HG03066 (cell line): ENCODE measurements around the gene FNDC3A.
"Not testable (repeated sequence)": the region's sequence is repeated elsewhere in the genome, so short reads cannot be mapped to it uniquely, and the experiment has no call there.

Experiments
- ATAC-seq: cut with Tn5 transposase; IDR thresholded peaks from one replicate; pipeline ENCODE4 v1.9.1; 2021; ENCODE audit warnings: low read depth; ENCODE audit not compliant: unreplicated experiment

The FNDC3A gene

GRCh38 chr13:48975101-48975855 lies 434 bp upstream of the FNDC3A start:
- ATAC-seq, result peak; percentile 13

DNA sequence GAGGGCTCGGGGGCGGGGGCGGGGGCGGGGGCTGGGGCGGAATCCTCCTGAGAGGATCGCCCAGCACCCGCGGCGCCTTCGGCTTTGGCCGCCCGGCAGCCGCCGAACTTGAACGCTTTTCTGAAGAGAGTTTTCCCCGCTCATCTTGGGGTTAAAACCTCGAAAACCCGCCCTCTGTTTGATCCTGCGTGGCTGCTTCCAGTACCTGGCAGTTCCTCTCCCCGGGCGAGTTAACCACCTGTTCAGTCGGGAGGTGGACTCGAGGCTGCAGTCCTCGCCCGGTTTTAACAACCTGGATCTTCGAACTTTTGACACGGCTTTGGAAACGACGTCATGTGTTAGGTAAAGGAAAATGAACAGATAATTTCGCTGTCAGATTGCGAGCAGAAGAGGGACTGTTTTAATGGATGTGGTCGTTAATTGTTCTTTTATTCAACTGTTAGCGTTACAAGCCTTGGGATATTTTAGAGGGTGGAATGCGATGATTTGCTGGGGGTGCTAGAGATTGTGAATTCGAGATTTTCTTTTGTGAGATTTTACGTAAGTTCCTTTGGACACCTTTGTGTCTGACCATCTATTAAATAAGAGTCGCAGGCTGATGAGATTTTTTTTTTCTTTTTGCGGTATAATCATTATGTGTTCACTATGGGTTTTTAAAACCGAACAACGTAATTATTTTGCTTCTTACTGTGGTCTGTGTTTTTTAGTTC lies 1.0 kb downstream of the FNDC3A start:
- no peak for ATAC-seq

- no peak for ATAC-seq
Measured at GRCh38 chr13:48977286-48977625, 1.5 kb downstream of the FNDC3A start.

GRCh38 chr13:48977973-48978372 lies 2.3 kb downstream of the FNDC3A start:
- ATAC-seq, result no peak

- ATAC-seq, result no peak
Measured at GRCh38 chr13:48978942-48979601, 3.4 kb downstream of the FNDC3A start.

DNA sequence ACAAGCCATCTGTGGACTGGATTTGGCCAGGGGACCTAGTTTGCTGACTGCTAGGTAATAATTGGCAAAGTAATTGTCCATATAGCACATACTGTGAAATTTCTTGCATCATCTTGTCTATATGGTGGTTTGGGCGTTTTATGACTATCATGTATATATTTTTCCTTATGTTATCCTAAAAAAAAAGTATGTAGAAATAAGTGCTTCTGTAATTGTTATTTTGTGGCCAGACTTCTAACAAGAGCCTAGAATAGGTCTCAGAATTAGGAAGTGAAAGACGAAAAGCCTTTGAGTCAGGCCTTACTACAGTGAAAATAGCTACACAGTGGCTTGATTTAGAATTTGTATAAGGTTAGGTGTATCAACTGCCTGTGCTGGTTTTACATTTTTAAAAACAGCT lies 4.2 kb downstream of the FNDC3A start:
- peak; percentile 48 for ATAC-seq

DNA sequence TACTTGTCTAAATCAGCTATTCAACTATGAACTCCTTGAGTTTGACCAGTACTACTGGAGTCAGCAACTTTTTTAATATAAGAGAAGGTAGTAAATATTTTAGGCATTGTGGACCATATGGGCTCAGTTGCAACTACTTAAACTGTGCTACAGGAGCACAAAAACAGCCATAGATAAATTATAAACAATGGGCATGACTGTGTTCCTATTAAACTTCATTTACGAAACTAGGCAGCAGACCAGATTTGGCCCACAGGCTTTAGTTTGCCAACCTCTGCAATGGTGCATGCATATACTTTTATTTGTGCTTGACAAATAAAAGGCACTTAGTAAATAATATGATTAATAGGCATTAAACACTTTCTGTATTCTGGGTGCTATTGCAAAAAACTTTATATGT lies 7.6 kb downstream of the FNDC3A start:
- no peak for ATAC-seq

DNA sequence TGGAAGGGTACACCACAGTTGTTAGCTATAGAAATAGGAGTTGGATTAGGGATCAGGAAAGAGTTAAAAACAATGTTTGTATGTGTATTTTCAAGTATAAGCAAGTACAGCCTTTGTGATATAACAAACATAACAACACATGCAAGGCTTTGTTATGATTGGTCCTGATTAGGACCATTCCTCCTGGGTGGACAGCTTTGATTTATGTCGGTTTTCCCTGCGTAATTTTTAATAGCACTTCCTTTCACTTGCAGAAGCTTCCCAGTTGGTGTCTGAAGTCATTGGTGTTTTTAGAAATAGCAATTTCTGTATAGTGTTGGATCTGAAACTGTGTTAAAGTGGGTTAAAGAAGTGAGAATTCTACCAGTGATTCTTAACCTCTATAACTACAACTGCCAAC lies 10.0 kb downstream of the FNDC3A start:
- ATAC-seq, result no peak

GRCh38 chr13:48990900-48991299 lies 15.2 kb downstream of the FNDC3A start:
- ATAC-seq, result no peak

- no peak for ATAC-seq
Measured at GRCh38 chr13:48993150-48993549, 17.4 kb downstream of the FNDC3A start.

DNA sequence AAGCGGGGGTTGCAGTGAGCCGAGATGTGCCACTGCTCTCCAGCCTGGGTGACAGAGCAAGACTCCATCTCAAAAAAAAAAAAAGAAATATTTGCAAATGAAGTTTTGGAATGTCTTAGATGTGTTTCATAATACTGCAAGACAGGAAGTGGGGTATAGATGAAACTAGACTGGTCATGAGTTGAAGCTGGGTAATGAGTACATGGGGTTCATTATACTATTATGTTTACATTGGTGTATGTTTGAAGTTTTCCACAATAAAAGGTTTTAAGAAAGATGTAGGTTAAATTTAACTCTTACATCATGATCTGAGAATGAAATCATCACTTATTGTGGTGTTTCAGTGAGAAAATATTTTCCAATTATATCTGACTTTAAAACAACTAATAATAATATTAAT lies 19.0 kb downstream of the FNDC3A start:
- ATAC-seq, result peak; percentile 66

- ATAC-seq, result no peak
Measured at GRCh38 chr13:48998641-48999292, 23.1 kb downstream of the FNDC3A start.

GRCh38 chr13:49000247-49000646 lies 24.5 kb downstream of the FNDC3A start:
- no peak for ATAC-seq

GRCh38 chr13:49018986-49019635 lies 43.4 kb downstream of the FNDC3A start:
- not testable (repeated sequence) for ATAC-seq

GRCh38 chr13:49020328-49020727 lies 44.6 kb downstream of the FNDC3A start:
- no peak for ATAC-seq

GRCh38 chr13:49020940-49021553 lies 45.3 kb downstream of the FNDC3A start:
- ATAC-seq, result no peak

DNA sequence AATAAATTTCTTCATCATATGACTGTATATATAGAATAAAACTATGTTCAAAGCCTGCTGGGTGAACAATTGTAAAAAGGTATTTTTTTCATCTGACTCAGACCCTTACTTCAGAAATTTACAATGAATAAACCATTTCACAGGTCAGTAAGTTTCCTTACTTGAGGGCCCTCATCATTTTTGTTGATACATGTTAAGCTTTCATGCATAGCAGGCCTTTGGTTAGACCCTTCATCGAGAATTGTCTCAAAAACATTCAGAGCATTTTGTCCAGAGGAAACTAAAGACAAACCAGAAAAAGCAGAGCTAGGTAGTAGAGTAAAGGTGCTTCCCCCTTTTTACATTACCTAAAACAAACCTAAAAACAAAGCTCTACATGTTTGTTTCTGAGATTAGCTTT lies 46.2 kb downstream of the FNDC3A start:
- ATAC-seq, result no peak

GRCh38 chr13:49022472-49023144 lies 46.9 kb downstream of the FNDC3A start:
- ATAC-seq, result no peak

GRCh38 chr13:49023431-49023830 lies 47.7 kb downstream of the FNDC3A start:
- ATAC-seq, result no peak

DNA sequence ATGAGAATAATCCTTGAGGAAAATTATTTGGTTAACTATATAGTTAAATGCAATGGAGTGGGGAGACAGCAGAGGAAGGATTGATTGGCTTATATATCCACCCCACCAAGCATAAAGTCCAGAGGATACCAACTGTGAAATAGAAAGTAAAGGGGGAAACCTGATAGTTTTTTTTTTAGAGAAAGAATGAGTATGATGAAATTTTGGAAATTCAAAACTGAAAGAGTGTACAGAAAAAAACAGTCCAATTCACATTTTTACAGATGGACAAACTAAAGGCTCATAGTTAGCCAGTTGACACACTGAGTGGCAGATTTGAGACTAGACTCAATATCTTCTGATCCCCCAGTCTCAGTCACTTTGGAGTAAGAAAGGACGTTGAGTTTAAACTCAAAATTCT lies 51.1 kb downstream of the FNDC3A start:
- no peak for ATAC-seq
